ENCODE data around the gene DLX6.

The DLX6 gene

DNA sequence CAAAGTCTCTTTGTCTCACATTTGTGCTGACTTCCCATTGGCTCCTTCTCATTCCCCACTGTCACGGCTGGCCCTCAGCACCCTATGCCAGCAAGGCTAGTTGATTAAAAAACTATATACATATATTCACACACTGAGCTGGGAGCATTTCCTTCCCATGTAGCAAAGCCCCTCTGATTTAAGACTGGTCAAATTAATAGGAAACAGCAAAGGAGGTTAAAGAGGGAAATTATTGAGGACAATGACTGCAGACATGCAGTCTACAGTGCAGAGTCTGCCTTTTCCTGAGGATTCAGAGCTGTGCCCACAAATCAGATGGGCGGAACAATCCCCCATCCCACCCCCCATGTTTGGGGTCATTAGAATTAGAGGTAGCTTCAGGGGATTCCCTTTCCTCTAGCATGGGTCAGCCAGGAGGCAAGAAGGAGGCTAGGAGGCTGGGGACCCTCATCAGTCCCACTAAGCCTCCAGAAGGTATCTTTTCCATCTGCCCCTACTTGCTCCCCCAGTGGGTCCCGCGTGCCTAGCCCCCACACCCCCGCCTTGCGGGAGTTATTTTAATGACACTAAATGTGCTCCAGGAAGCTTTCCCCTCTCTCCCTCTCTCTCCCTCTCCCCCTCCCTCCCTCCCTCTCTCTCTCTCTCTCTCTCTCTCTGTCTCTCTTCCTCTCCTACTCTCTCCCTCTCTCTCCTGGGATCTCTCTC is 9.8 kb upstream of the DLX6 start:
- no peak for DNase-seq (ENCODE audit: low read depth in 2 of 2)

DNA sequence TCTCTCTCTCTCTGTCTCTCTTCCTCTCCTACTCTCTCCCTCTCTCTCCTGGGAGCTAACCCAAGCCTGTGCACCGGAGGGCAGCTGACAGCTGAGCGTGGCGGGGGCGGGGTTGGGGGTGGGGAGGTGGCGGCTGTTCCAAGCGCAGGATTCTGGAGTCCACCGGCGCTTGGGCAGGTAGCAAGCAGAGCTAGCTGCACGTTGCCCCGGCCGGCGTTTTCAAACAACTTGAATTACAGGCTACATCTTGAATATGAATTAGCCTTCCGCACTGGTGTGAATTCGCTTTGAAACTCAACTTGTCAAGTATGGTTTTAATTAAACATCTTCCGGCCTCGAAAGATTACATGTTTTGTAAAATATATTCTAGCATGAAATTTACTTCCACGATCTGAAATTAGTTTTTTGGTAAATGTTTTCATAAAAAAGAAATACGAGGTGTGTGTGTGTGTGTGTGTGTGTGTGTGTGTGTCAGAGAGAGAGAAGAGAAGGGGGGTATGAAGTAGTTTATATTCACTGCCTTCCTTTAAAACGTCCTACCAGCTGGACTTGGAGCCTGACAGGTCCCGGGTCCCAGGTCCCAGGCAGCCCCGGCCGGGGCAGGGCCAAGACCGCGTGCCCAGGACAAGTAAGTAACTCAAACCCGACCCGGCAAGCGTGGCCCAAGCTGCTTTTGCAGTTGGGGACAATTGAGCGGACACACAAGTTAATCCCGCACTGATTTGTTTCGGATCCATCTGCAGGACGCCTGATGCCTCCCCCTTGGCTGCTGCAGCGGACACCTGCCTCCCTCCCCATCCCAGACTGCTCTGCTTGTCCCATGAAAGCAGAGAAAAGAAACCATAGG is 9.0 kb upstream of the DLX6 start:
- DNase-seq (ENCODE audit: low read depth in 2 of 2) = no peak

DNA sequence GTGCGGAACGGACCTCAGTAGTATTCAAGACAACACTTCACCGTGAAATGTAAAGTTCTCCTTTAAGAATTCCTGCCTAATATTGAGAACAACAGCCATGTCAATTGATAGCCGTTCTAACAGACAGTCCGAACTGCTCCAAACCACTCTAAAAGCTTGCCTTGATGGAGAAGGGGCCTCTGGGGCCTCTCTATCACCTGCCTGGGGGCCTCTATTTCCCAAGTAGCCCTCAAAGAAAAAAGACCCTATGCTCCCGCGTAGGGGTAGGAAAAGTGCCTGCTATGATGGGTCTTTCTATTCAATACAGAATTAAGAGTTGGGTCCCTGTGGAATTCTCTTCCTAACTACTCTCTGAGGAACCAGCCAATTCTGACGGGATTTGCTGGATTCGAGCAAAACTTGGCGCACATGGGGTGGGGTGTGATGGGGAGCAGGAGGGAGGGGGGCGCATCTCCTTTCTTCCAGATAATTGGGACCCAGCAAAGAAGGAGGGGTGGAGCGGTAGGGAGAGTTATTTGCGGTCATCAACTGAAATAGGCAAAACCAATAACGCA is 8.3 kb upstream of the DLX6 start:
- no peak for DNase-seq (ENCODE audit: low read depth in 2 of 2)

GRCh38 chr7:96997512-96998032 is 7.8 kb upstream of the DLX6 start:
- no peak for DNase-seq (ENCODE audit: low read depth in 2 of 2)

- DNase-seq (ENCODE audit: low read depth in 2 of 2) = no peak
Observed at GRCh38 chr7:96998333-96998732, 7.0 kb upstream of the DLX6 start.

- no peak for DNase-seq (ENCODE audit: low read depth in 2 of 2)
Observed at GRCh38 chr7:96998744-96999143, 6.6 kb upstream of the DLX6 start.

DNA sequence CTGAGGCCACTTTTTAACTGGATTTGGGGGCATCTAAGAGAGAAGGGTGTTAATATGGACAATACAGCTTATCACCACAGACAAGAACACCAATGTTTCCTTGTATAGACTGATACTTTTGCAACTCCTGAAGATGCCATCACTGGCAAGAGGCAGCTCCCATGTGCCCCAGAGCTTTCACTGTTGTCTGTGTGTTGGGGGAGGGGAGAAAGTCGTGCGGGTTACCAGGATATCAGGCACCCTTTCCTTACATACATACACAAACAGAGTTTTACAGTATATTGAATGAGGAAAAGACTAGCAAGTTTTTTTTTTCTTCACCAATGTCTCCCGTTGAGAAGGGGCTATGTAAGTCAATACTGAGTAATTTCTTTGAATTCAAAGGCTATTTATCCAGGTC is 4.1 kb upstream of the DLX6 start:
- DNase-seq (ENCODE audit: low read depth in 2 of 2) = no peak

DNA sequence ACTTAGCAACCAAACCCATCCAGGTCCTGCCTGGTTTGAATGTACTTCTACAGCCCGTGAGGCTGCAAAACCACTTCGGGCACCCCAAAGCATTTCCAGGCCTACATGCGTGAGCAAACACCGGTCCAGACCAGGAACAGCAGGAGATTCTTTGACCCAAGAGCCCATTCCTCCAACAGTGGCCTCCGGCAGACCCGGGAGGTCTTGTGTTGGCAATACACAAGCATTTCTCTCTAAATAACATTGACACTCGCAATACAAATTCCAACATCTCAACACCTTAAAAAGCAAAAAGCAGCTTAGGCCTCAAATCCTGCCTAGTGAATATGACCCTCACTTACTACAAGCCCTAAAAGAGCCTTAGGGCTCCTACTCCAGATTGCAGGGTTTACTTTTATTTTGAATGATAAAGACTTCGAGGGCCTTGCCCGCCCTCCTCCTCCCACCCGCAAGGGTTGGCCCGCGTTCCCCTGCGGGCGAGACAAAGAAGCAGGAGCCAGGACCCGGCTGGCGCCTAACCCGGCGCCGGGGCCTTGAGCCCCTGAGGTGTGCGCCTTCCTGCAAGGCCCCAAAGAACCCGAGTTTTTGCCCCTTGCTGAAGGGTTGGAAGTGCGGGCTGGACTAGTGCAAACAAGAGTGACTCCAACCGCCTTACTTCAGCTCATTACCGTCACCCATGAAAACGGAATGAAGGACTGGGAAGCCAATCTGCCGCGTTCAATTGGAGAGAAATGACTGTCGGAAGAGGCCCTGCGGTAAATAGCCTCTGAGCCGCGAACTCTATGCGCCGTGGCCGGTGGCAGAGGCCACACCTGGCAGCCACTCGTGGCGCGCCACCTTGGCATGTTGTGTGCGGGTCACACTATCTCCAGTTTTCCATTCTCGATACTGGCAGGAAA is 3.4 kb upstream of the DLX6 start:
- no peak for DNase-seq (ENCODE audit: low read depth in 2 of 2)

GRCh38 chr7:97002555-97003261 is 2.6 kb upstream of the DLX6 start:
- DNase-seq (ENCODE audit: low read depth in 2 of 2) = no peak

DNA sequence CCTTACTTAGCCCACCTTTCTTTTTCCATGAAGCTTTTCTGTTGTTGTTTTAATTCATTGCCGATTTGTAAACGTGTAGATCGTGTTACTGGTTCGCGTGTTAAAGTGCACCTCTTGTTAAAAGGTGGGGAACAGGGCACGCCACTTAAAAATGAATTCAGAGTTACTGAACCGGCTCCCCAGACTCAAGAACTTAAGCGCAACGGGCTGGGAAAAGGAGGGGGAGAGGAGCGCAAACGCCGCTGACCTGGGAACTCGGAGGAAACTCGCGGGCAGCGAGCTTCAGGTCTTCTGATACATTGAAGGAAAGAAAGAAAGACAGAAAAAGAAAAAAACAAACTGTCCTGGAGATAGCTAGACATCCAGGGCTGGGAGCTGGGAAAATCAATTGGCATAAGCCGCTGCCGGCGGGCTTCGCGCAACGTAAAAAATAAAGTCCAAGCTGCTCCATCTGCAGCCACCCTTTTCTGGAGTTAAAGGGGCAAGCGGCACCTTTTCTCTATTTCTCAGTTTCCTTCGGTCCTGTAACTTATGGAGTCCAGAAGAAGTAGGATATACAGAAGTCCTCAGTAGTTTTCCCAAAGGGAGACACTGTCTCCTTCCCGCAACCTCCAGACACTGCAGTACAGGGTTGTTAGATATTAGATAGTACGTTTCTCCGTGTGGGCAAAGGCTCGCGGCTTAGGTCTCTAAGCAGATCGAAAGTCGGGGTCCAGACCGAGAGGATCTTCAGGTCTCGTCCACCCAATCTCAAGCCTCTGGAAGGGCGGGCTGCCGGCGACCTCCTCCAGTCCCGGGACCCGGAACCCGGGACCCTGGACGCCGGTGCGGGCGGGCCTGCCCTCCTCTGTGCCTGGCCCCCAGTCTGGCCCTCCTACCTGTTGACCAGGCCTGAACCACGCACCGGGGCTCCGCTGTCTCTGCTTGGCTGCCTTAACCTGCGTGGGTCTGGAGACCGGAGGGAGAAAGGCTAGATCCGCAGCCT is 1.8 kb upstream of the DLX6 start:
- DNase-seq (ENCODE audit: low read depth in 2 of 2) = no peak

DNA sequence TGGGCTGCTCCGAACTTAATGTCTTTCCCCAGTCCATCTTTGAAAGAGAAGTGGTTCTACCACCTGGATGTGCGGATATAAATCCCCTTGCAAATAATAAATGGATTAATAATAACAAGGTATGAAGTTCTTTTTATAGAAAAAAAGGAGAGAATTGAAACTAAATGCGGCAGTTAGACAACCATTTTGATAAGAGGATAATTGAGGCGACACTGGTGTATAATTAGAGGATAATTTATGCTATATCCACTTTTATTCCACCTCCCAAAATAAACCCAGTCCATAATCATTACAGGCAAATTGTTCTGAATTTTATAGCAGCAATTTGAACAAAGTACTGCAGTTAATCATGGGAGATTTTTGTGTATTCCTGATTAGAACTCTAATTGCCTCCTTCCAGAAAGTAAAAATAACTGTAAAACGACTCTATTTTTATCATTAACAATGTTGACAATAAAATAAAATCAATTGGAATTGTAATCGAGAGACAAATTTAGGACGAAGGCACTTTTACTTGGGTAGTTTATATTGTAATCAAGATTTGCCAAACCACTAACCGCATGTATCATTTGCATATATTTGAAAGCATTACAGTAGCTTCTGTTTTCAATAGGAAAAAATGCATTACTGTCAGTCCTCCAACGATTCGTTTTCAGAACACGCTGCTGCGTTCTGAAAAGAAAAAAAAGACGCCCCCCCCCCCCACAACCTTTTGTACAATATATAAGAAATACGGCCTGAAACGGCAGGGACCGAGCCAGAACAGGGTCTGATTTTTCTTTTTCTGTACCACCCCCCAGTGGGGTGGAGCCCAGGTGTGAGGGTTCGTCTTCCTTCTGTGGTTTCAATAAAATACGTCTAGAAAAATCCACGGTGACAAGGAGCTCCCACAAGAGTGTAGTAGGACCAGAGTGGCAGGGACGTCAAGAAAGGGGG is 838 bp upstream of the DLX6 start:
- no peak for DNase-seq (ENCODE audit: low read depth in 2 of 2)

DNA sequence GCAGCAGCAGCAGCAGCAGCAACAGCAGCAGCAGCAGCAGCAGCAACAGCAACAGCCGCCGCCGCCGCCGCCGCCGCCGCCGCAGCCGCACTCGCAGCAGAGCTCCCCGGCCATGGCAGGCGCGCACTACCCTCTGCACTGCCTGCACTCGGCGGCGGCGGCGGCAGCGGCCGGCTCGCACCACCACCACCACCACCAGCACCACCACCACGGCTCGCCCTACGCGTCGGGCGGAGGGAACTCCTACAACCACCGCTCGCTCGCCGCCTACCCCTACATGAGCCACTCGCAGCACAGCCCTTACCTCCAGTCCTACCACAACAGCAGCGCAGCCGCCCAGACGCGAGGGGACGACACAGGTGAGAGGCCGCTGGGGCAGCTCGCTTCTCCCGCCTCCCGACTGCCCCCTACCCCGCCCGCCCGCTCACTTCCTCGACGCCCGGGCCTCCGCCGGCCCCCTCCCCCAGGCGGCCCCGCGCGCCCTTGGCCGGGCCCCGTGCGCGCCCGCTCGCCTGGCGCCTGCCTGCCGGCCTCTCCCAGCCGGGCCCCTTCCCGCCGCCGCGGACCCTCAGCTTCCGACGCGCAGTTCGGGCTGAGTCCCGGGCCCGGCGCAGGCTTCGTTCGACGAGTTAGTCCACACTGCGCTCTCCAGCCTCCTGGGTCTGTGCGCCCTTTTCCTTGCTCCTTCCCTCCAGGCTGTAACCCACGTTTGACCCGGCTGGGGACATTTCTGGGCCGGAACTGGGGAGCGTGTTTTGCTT is 882 bp downstream of the DLX6 start:
- DNase-seq (ENCODE audit: low read depth in 2 of 2) = no peak

DNA sequence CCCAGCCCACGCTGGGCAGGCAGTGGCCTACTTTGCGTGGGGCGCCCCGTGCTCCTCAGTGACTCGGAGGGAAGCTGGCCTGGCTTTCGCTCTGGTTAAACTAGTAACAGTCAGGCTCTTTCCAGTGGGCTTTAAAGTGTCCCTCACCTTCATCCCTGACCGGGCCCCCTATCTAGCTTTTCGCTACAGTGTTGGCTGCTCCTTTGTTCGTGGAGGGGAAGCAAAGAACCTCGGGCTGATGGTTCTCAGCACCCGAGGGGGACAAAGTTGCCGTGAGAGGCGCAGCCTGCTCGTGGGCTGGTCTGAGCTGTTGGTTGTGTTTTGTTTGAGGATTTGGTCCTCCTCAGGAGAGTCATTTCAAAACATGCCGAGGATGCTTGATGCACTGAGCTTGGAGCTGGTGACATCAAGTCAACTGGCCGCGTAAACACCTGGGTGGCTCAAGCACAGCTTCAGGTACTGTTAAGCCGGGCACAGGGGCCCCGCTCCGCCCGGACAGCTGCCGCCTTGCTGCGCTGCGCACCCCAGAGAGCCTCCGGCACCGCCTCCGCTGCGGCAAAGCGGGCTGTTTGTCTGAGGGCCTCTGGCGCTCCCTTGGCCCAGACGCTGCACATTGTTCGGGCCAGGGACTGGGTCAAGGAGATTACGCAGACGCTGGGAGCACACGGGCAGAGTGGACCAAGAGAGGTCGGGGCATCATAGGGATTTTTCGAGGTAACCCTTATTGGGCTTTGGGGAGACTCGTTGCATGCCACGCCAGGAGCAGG is 1.6 kb downstream of the DLX6 start:
- DNase-seq (ENCODE audit: low read depth in 2 of 2) = no peak

DNA sequence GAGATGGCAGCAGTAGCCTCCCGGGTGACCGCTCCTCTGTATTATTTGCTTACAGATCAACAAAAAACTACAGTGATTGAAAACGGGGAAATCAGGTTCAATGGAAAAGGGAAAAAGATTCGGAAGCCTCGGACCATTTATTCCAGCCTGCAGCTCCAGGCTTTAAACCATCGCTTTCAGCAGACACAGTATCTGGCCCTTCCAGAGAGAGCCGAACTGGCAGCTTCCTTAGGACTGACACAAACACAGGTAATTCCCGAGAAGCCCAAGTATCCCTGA is 2.2 kb downstream of the DLX6 start:
- DNase-seq (ENCODE audit: low read depth in 2 of 2) = no peak

- DNase-seq (ENCODE audit: low read depth in 2 of 2) = no peak
Observed at GRCh38 chr7:97008275-97008917, 3.0 kb downstream of the DLX6 start.

- DNase-seq (ENCODE audit: low read depth in 2 of 2) = no peak
Observed at GRCh38 chr7:97009753-97010732, 4.7 kb downstream of the DLX6 start.
